Ishikawa (cell line): ENCODE results near the gene TICAM2.

ENCODE experiments used
- CEBPB ChIP-seq: IDR thresholded peaks from 2 replicates; pipeline ENCODE4 v1.6.1; 2012
- CREB1 ChIP-seq: IDR thresholded peaks from 2 replicates; pipeline ENCODE4 v1.6.1; 2012; ENCODE audit warnings: low read depth
- EGR1 ChIP-seq: IDR thresholded peaks from 2 replicates; pipeline ENCODE4 v1.6.1; 2012
- EP300 ChIP-seq: IDR thresholded peaks from 2 replicates; pipeline ENCODE4 v1.6.1; 2012; ENCODE audit warnings: borderline replicate concordance
- NFIC ChIP-seq: IDR thresholded peaks from 2 replicates; pipeline ENCODE4 v1.6.1; 2012
- RAD21 ChIP-seq: IDR thresholded peaks from 2 replicates; pipeline ENCODE4 v1.6.1; 2012; ENCODE audit warnings: low read depth
- TAF1 ChIP-seq: IDR thresholded peaks from 2 replicates; pipeline ENCODE4 v1.6.1; 2012; ENCODE audit warnings: low read depth, mild to moderate bottlenecking
- TCF12 ChIP-seq: IDR thresholded peaks from 2 replicates; pipeline ENCODE4 v1.6.1; 2012; ENCODE audit warnings: low read depth
- YY1 ChIP-seq: IDR thresholded peaks from 2 replicates; pipeline ENCODE4 v1.6.1; 2012; ENCODE audit warnings: low read depth
- TF ChIP-seq, protein P1 (sequence below): IDR thresholded peaks from 2 replicates; pipeline ENCODE4 v1.6.1; 2012
- TF ChIP-seq, protein P2 (sequence below): IDR thresholded peaks from 2 replicates; pipeline ENCODE4 v1.6.1; 2012; ENCODE audit warnings: low read depth, mild to moderate bottlenecking
- TF ChIP-seq, protein P3 (sequence below): IDR thresholded peaks from 2 replicates; pipeline ENCODE4 v1.6.1; 2012

DNA sequence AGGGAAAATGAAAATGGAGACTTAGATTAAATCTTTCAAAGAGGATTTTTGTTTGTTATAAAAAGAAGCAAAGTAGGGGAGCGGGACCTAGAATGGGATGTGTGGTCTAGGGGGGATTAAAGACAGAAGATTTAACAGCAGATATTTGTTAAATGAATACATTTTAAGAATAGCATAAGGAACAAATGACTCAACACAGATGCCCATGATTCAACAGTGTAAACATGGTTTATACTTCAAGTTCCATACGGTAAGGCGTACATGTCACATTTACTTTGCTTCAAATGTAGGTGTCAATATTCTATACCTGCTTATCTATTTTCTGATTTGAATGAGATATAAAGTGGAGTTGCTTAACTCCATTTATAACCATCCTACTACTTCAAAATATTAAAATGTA lies 1.5 kb downstream of the TICAM2 start:
- TF ChIP-seq TCF12 (no peak), EGR1 (no peak), CREB1 (no peak), YY1 (no peak), RAD21 (no peak), CEBPB (no peak), TAF1 (no peak), EP300 (no peak), NFIC (no peak)
- TF ChIP-seq, protein P1, sequence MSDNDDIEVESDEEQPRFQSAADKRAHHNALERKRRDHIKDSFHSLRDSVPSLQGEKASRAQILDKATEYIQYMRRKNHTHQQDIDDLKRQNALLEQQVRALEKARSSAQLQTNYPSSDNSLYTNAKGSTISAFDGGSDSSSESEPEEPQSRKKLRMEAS = no peak
- TF ChIP-seq, protein P2, sequence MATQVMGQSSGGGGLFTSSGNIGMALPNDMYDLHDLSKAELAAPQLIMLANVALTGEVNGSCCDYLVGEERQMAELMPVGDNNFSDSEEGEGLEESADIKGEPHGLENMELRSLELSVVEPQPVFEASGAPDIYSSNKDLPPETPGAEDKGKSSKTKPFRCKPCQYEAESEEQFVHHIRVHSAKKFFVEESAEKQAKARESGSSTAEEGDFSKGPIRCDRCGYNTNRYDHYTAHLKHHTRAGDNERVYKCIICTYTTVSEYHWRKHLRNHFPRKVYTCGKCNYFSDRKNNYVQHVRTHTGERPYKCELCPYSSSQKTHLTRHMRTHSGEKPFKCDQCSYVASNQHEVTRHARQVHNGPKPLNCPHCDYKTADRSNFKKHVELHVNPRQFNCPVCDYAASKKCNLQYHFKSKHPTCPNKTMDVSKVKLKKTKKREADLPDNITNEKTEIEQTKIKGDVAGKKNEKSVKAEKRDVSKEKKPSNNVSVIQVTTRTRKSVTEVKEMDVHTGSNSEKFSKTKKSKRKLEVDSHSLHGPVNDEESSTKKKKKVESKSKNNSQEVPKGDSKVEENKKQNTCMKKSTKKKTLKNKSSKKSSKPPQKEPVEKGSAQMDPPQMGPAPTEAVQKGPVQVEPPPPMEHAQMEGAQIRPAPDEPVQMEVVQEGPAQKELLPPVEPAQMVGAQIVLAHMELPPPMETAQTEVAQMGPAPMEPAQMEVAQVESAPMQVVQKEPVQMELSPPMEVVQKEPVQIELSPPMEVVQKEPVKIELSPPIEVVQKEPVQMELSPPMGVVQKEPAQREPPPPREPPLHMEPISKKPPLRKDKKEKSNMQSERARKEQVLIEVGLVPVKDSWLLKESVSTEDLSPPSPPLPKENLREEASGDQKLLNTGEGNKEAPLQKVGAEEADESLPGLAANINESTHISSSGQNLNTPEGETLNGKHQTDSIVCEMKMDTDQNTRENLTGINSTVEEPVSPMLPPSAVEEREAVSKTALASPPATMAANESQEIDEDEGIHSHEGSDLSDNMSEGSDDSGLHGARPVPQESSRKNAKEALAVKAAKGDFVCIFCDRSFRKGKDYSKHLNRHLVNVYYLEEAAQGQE = no peak
- TF ChIP-seq, protein P3, sequence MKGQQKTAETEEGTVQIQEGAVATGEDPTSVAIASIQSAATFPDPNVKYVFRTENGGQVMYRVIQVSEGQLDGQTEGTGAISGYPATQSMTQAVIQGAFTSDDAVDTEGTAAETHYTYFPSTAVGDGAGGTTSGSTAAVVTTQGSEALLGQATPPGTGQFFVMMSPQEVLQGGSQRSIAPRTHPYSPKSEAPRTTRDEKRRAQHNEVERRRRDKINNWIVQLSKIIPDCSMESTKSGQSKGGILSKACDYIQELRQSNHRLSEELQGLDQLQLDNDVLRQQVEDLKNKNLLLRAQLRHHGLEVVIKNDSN = no peak
